Measurements from ENCODE around the gene CNRIP1.

CNRIP1 gene

GRCh38 chr2:68293755-68294154, 26.0 kb downstream of the CNRIP1 start:
- Histone ChIP-seq H2BK12ac (ENCODE audit: low read length) (no peak overlapping the region), H3K4me3 (ENCODE audit: low read length in 2 of 2) (no peak overlapping the region), H2BK15ac (ENCODE audit: low read length) (no peak overlapping the region), H3K27ac (replicated peaks; ENCODE audit: low read length) (no peak overlapping the region), H3K79me1 (ENCODE audit: low read depth, low read length) (no peaks in the 10 kb centered on the region), H3K36me3 (replicated peaks in 1 of 2; ENCODE audit: control insufficient read depth in 2 of 2, insufficient read depth in 2 of 2, low read length in 2 of 2) (peaks cover 0 to 4% of the 10 kb centered on the region in 2 donors), H4K8ac (ENCODE audit: low read depth, low read length) (no peak overlapping the region), H3K23ac (ENCODE audit: low read depth, low read length, poor library complexity) (no peak overlapping the region), H3K4ac (ENCODE audit: low read length) (no peak overlapping the region), H3K14ac (ENCODE audit: low read length) (no peak overlapping the region), H2AK5ac (ENCODE audit: low read depth, low read length) (no peak overlapping the region), H3K18ac (ENCODE audit: low read length) (no peak overlapping the region), H2BK5ac (ENCODE audit: low read length) (no peak overlapping the region), H3K27me3 (ENCODE audit: control insufficient read depth in 3 of 3, insufficient read depth in 3 of 3, low read depth in 1 of 3, low read length in 3 of 3) (no peaks in the 10 kb centered on the region), H2BK120ac (ENCODE audit: low read depth, low read length) (no peak overlapping the region), H3K4me1 (ENCODE audit: control insufficient read depth in 2 of 2, insufficient read depth in 1 of 2, low read depth in 1 of 2, low read length in 2 of 2) (no peaks in the 10 kb centered on the region), H3K4me2 (ENCODE audit: insufficient read depth, low read length, poor library complexity, severe bottlenecking) (no peak overlapping the region), H2AFZ (ENCODE audit: low read length) (no peak overlapping the region), H3K9ac (ENCODE audit: low read depth, low read length, poor library complexity) (no peak overlapping the region), H3K9me3 (replicated peaks in 1 of 2; ENCODE audit: control insufficient read depth in 2 of 2, insufficient read depth in 1 of 2, low read depth in 1 of 2, low read length in 2 of 2) (no peaks in the 10 kb centered on the region), H4K91ac (ENCODE audit: low read depth, low read length, poor library complexity) (no peak overlapping the region)
- WGBS, 2 donors (ENCODE audit: extremely low coverage in 2 of 2, insufficient read length in 2 of 2, insufficient replicate concordance in 1 of 2), result no CpG with 5 or more reads among the region's 6 CpGs
- DNase-seq (ENCODE audit: low spot score), result no peak

DNA sequence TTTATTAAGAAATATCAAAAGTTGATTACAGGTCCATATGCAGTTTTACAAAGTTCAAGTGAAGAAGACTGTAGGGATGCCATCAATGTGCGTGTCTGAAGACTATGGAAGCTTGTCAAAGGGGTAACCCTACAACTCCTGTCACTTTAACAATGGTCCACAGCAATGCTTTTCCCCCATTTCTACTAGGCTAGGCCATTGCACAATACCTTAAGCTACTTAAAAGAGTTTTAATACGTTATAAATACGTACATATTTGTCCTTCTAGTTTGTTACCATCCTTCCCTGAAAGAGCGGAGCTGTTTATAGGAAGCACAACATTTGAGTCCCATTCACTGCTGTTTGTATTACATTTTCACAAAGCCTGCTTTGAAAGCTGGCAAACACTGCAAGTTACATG, 26.7 kb downstream of the CNRIP1 start:
- Histone ChIP-seq H3K4me2 (ENCODE audit: insufficient read depth, low read length, poor library complexity, severe bottlenecking) (no peak overlapping the region), H2BK12ac (ENCODE audit: low read length) (no peak overlapping the region), H2BK120ac (ENCODE audit: low read depth, low read length) (no peak overlapping the region), H3K4ac (ENCODE audit: low read length) (no peak overlapping the region), H2BK15ac (ENCODE audit: low read length) (no peak overlapping the region), H3K9ac (ENCODE audit: low read depth, low read length, poor library complexity) (no peak overlapping the region), H2BK5ac (ENCODE audit: low read length) (no peak overlapping the region), H3K14ac (ENCODE audit: low read length) (no peak overlapping the region), H3K4me3 (ENCODE audit: low read length in 2 of 2) (no peak overlapping the region), H3K9me3 (replicated peaks in 1 of 2; ENCODE audit: control insufficient read depth in 2 of 2, insufficient read depth in 1 of 2, low read depth in 1 of 2, low read length in 2 of 2) (no peaks in the 10 kb centered on the region), H3K27ac (replicated peaks; ENCODE audit: low read length) (no peak overlapping the region), H4K8ac (ENCODE audit: low read depth, low read length) (no peak overlapping the region), H3K27me3 (ENCODE audit: control insufficient read depth in 3 of 3, insufficient read depth in 3 of 3, low read depth in 1 of 3, low read length in 3 of 3) (no peaks in the 10 kb centered on the region), H3K23ac (ENCODE audit: low read depth, low read length, poor library complexity) (no peak overlapping the region), H3K36me3 (replicated peaks in 1 of 2; ENCODE audit: control insufficient read depth in 2 of 2, insufficient read depth in 2 of 2, low read length in 2 of 2) (peaks cover 0 to 4% of the 10 kb centered on the region in 2 donors), H4K91ac (ENCODE audit: low read depth, low read length, poor library complexity) (no peak overlapping the region), H3K79me1 (ENCODE audit: low read depth, low read length) (no peaks in the 10 kb centered on the region), H2AFZ (ENCODE audit: low read length) (no peak overlapping the region), H3K18ac (ENCODE audit: low read length) (no peak overlapping the region), H2AK5ac (ENCODE audit: low read depth, low read length) (no peak overlapping the region), H3K4me1 (ENCODE audit: control insufficient read depth in 2 of 2, insufficient read depth in 1 of 2, low read depth in 1 of 2, low read length in 2 of 2) (no peaks in the 10 kb centered on the region)
- no CpG with 5 or more reads among the region's 4 CpGs for WGBS, 2 donors (ENCODE audit: extremely low coverage in 2 of 2, insufficient read length in 2 of 2, insufficient replicate concordance in 1 of 2)
- no peak for DNase-seq (ENCODE audit: low spot score)

GRCh38 chr2:68292108-68292710, 27.5 kb downstream of the CNRIP1 start:
- H3K4me3 ChIP-seq (ENCODE audit: low read length in 2 of 2), result no peak overlapping the region
- no peak overlapping the region for H3K23ac ChIP-seq (ENCODE audit: low read depth, low read length, poor library complexity)
- H2BK5ac ChIP-seq (ENCODE audit: low read length), result no peak overlapping the region
- no peak overlapping the region for H3K4ac ChIP-seq (ENCODE audit: low read length)
- H2BK120ac ChIP-seq (ENCODE audit: low read depth, low read length), result no peak overlapping the region
- no peaks in the 10 kb centered on the region for H3K79me1 ChIP-seq (ENCODE audit: low read depth, low read length)
- peaks cover 0 to 4% of the 10 kb centered on the region in 2 donors for H3K36me3 ChIP-seq (replicated peaks in 1 of 2; ENCODE audit: control insufficient read depth in 2 of 2, insufficient read depth in 2 of 2, low read length in 2 of 2)
- no CpG with 5 or more reads among the region's 3 CpGs for WGBS, 2 donors (ENCODE audit: extremely low coverage in 2 of 2, insufficient read length in 2 of 2, insufficient replicate concordance in 1 of 2)
- no peak overlapping the region for H2BK15ac ChIP-seq (ENCODE audit: low read length)
- no peak overlapping the region for H3K9ac ChIP-seq (ENCODE audit: low read depth, low read length, poor library complexity)
- peaks cover 0 to 2% of the 10 kb centered on the region in 2 donors for H3K9me3 ChIP-seq (replicated peaks in 1 of 2; ENCODE audit: control insufficient read depth in 2 of 2, insufficient read depth in 1 of 2, low read depth in 1 of 2, low read length in 2 of 2)
- no peak overlapping the region for H3K4me2 ChIP-seq (ENCODE audit: insufficient read depth, low read length, poor library complexity, severe bottlenecking)
- H2AK5ac ChIP-seq (ENCODE audit: low read depth, low read length), result no peak overlapping the region
- no peak for DNase-seq (ENCODE audit: low spot score)
- H4K91ac ChIP-seq (ENCODE audit: low read depth, low read length, poor library complexity), result no peak overlapping the region
- H2AFZ ChIP-seq (ENCODE audit: low read length), result no peak overlapping the region
- H2BK12ac ChIP-seq (ENCODE audit: low read length), result no peak overlapping the region
- H3K18ac ChIP-seq (ENCODE audit: low read length), result no peak overlapping the region
- no peak overlapping the region for H4K8ac ChIP-seq (ENCODE audit: low read depth, low read length)
- no peaks in the 10 kb centered on the region for H3K27me3 ChIP-seq (ENCODE audit: control insufficient read depth in 3 of 3, insufficient read depth in 3 of 3, low read depth in 1 of 3, low read length in 3 of 3)
- H3K14ac ChIP-seq (ENCODE audit: low read length), result no peak overlapping the region
- H3K27ac ChIP-seq (replicated peaks; ENCODE audit: low read length), result no peak overlapping the region
- H3K4me1 ChIP-seq (ENCODE audit: control insufficient read depth in 2 of 2, insufficient read depth in 1 of 2, low read depth in 1 of 2, low read length in 2 of 2), result no peaks in the 10 kb centered on the region

DNA sequence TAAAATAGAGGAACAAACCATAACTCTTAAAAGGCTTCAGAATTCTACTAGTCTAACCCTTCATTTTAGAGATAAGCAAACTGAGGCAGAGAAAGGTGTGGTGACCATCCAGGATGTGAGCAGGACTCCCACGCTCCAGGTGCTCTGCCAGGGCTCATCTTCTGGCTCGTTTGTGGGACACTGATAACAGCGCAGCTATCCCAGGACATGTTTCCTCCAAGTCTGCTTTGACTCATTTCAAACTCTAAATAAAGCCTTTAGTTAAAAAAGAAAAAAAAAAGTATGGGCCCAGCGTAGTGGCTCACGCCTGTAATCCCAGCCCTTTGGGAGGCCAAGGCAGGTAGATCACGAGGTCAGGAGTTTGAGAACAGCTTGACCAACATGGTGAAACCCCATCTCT, 28.4 kb downstream of the CNRIP1 start:
- Histone ChIP-seq H4K91ac (ENCODE audit: low read depth, low read length, poor library complexity) (no peak overlapping the region), H3K27ac (replicated peaks; ENCODE audit: low read length) (no peak overlapping the region), H2BK15ac (ENCODE audit: low read length) (no peak overlapping the region), H3K9me3 (replicated peaks in 1 of 2; ENCODE audit: control insufficient read depth in 2 of 2, insufficient read depth in 1 of 2, low read depth in 1 of 2, low read length in 2 of 2) (peaks cover 0 to 2% of the 10 kb centered on the region in 2 donors), H2AFZ (ENCODE audit: low read length) (no peak overlapping the region), H3K9ac (ENCODE audit: low read depth, low read length, poor library complexity) (no peak overlapping the region), H3K4ac (ENCODE audit: low read length) (no peak overlapping the region), H3K27me3 (ENCODE audit: control insufficient read depth in 3 of 3, insufficient read depth in 3 of 3, low read depth in 1 of 3, low read length in 3 of 3) (no peaks in the 10 kb centered on the region), H3K4me2 (ENCODE audit: insufficient read depth, low read length, poor library complexity, severe bottlenecking) (no peak overlapping the region), H4K8ac (ENCODE audit: low read depth, low read length) (no peak overlapping the region), H3K14ac (ENCODE audit: low read length) (no peak overlapping the region), H3K23ac (ENCODE audit: low read depth, low read length, poor library complexity) (no peak overlapping the region), H2BK12ac (ENCODE audit: low read length) (no peak overlapping the region), H2BK120ac (ENCODE audit: low read depth, low read length) (no peak overlapping the region), H3K36me3 (replicated peaks in 1 of 2; ENCODE audit: control insufficient read depth in 2 of 2, insufficient read depth in 2 of 2, low read length in 2 of 2) (peaks cover 0 to 4% of the 10 kb centered on the region in 2 donors), H2AK5ac (ENCODE audit: low read depth, low read length) (no peak overlapping the region), H3K4me3 (ENCODE audit: low read length in 2 of 2) (no peak overlapping the region), H3K79me1 (ENCODE audit: low read depth, low read length) (no peaks in the 10 kb centered on the region), H3K4me1 (ENCODE audit: control insufficient read depth in 2 of 2, insufficient read depth in 1 of 2, low read depth in 1 of 2, low read length in 2 of 2) (no peaks in the 10 kb centered on the region), H2BK5ac (ENCODE audit: low read length) (no peak overlapping the region), H3K18ac (ENCODE audit: low read length) (no peak overlapping the region)
- DNase-seq (ENCODE audit: low spot score), result no peak
- WGBS, 2 donors (ENCODE audit: extremely low coverage in 2 of 2, insufficient read length in 2 of 2, insufficient replicate concordance in 1 of 2), result no CpG with 5 or more reads among the region's 6 CpGs

Measured in neuronal stem cell (in vitro differentiated cells).